SK-N-SH (cell line): ENCODE measurements around the gene EIF4G1. TPM values are rescaled to one million over a fixed set of nuclear protein-coding genes. Genes with fewer than 3 reads are reported as not detected.

Source experiments
- CTCF ChIA-PET: fragments of 300-600, 350-600 bp; formaldehyde crosslinking; extraction: SDS; loops from one replicate; lab custom pipeline; 2021; lab: Yijun Ruan, JAX
- POLR2A ChIA-PET: fragments of 350-600 bp; sonication (Branson Sonifier 250); formaldehyde crosslinking; extraction: SDS; loops from one replicate; lab custom pipeline; 2020; ENCODE audit warnings: antibody characterized with exemption, inconsistent platforms; lab: Yijun Ruan, JAX
- DNase-seq: peaks from one replicate; pipeline ENCODE4 v3.0.0; 2012
- H2AFZ ChIP-seq: fragments of 200-600 bp; sonication (generic); 2 replicates; pipeline ENCODE4 v1.8.1; 2016; ENCODE audit warnings: antibody characterized with exemption, mild to moderate bottlenecking, low read depth
- H3F3A ChIP-seq: fragments of 200-600 bp; sonication (generic); replicated peaks from 2 replicates; pipeline ENCODE3; 2016; ENCODE audit warnings: antibody characterized with exemption, mild to moderate bottlenecking; ENCODE audit not compliant: insufficient read depth
- H3K27ac ChIP-seq, 2 experiments: fragments of 200-500 bp in 1 of 2; fragments of 200-600 bp in 1 of 2; sonication (Bioruptor generic) in 1 of 2; sonication (generic), shearing (Covaris generic) in 1 of 2; 2 replicates each; pipeline versions ENCODE4 v1.5.1 to v1.6.1; 2014 to 2016; ENCODE audit warnings: low read depth in 2 of 2, inconsistent platforms in 1 of 2, low read length in 1 of 2, mild to moderate bottlenecking in 1 of 2, mixed read lengths in 1 of 2
- H3K27me3 ChIP-seq: fragments of 200-600 bp; sonication (generic), shearing (Covaris generic); 2 replicates; pipeline ENCODE4 v1.6.1; 2016; ENCODE audit warnings: mixed run types; ENCODE audit not compliant: insufficient read depth
- H3K36me3 ChIP-seq, 2 experiments: fragments of 200-500 bp in 1 of 2; fragments of 200-600 bp in 1 of 2; sonication (Bioruptor generic) in 1 of 2; sonication (generic) in 1 of 2; replicated peaks in 1 of 2; 2 replicates each; pipeline versions ENCODE3 to v1.5.1; 2014 to 2016; ENCODE audit warnings: low read length in 1 of 2, mild to moderate bottlenecking in 1 of 2; ENCODE audit not compliant: insufficient read depth in 2 of 2, control insufficient read depth in 1 of 2
- H3K4me1 ChIP-seq, 2 experiments: fragments of 200-500 bp in 1 of 2; fragments of 200-600 bp in 1 of 2; sonication (Bioruptor generic) in 1 of 2; sonication (generic), shearing (Covaris generic) in 1 of 2; 2 replicates each; pipeline versions ENCODE4 v1.5.1 to v1.6.1; 2014 to 2016; ENCODE audit warnings: low read depth in 1 of 2, low read length in 1 of 2, mixed run types in 1 of 2; ENCODE audit not compliant: insufficient read depth in 2 of 2, control insufficient read depth in 1 of 2
- H3K4me2 ChIP-seq: fragments of 200-600 bp; sonication (generic), shearing (Covaris generic); 2 replicates; pipeline ENCODE4 v1.6.1; 2017; ENCODE audit warnings: mixed run types
- H3K4me3 ChIP-seq, 2 experiments: fragments of 200-500 bp in 1 of 2; fragments of 200-600 bp in 1 of 2; sonication (Bioruptor generic) in 1 of 2; sonication (generic), shearing (Covaris generic) in 1 of 2; 2 replicates each; pipeline versions ENCODE4 v1.5.1 to v1.8.1; 2014 to 2016; ENCODE audit warnings: low read depth in 2 of 2, inconsistent platforms in 1 of 2, low read length in 1 of 2, mild to moderate bottlenecking in 1 of 2, mixed read lengths in 1 of 2, moderate library complexity in 1 of 2
- H3K79me2 ChIP-seq: fragments of 200-600 bp; sonication (generic); 2 replicates; pipeline ENCODE4 v1.8.1; 2017; ENCODE audit warnings: mild to moderate bottlenecking; ENCODE audit not compliant: insufficient read depth
- H3K9ac ChIP-seq: fragments of 200-600 bp; sonication (generic); 2 replicates; pipeline ENCODE4 v1.6.1; 2017; ENCODE audit warnings: mixed run types
- H3K9me2 ChIP-seq: fragments of 200-600 bp; sonication (generic); 2 replicates; pipeline ENCODE4 v1.6.1; 2017; ENCODE audit warnings: mixed run types
- H3K9me3 ChIP-seq: fragments of 200-600 bp; sonication (generic); 2 replicates; pipeline ENCODE4 v1.6.1; 2017; ENCODE audit warnings: mixed run types, mild to moderate bottlenecking, moderate library complexity
- H4K20me1 ChIP-seq: fragments of 200-600 bp; sonication (generic); 2 replicates; pipeline ENCODE4 v1.6.1; 2017; ENCODE audit warnings: mild to moderate bottlenecking, mixed run types; ENCODE audit not compliant: insufficient read depth
- ELF1 ChIP-seq: IDR thresholded peaks from 2 replicates; pipeline ENCODE4 v1.4.0; 2012
- EP300 ChIP-seq, 2 experiments: IDR thresholded peaks; 2 replicates each; pipeline versions ENCODE4 v1.4.0 to v1.6.1; 2012; ENCODE audit warnings: borderline replicate concordance in 1 of 2, low read depth in 1 of 2, low read length in 1 of 2
- FOXM1 ChIP-seq: IDR thresholded peaks from 2 replicates; pipeline ENCODE4 v1.4.0; 2012; ENCODE audit warnings: low read depth, mild to moderate bottlenecking
- GABPA ChIP-seq: IDR thresholded peaks from 2 replicates; pipeline ENCODE4 v1.4.0; 2012; ENCODE audit warnings: low read depth, mild to moderate bottlenecking
- GATA2 ChIP-seq: sonication (generic); formaldehyde crosslinking; IDR thresholded peaks from 2 replicates; pipeline ENCODE4 v1.5.0; 2020; ENCODE audit warnings: mild to moderate bottlenecking, missing genetic modification reagents
- JUND ChIP-seq: IDR thresholded peaks from 2 replicates; pipeline ENCODE4 v1.4.0; 2012
- MEF2A ChIP-seq: IDR thresholded peaks from 2 replicates; pipeline ENCODE4 v1.4.0; 2012; ENCODE audit warnings: low read depth, borderline replicate concordance
- MXI1 ChIP-seq: IDR thresholded peaks from 2 replicates; pipeline ENCODE4 v1.6.1; 2012; ENCODE audit warnings: mild to moderate bottlenecking, low read depth, low read length, improper control_type of control experiment
- NRF1 ChIP-seq: IDR thresholded peaks from 2 replicates; pipeline ENCODE4 v1.6.1; 2012; ENCODE audit warnings: low read depth, mild to moderate bottlenecking, low read length
- RCOR1 ChIP-seq: fragments of 150-350 bp; IDR thresholded peaks from 2 replicates; pipeline ENCODE4 v1.6.1; 2017; ENCODE audit warnings: antibody characterized with exemption, low read length
- RFX5 ChIP-seq: IDR thresholded peaks from 2 replicates; pipeline ENCODE4 v1.6.1; 2012; ENCODE audit warnings: mild to moderate bottlenecking, improper control_type of control experiment, low read length
- RXRA ChIP-seq: IDR thresholded peaks from 2 replicates; pipeline ENCODE4 v1.4.0; 2012; ENCODE audit warnings: low read depth, mild to moderate bottlenecking, borderline replicate concordance
- SIN3A ChIP-seq: IDR thresholded peaks from 2 replicates; pipeline ENCODE4 v1.6.1; 2012; ENCODE audit warnings: low read depth, mild to moderate bottlenecking, low read length, moderate library complexity, borderline replicate concordance
- WGBS: methylation state at CpG from one replicate; pipeline ENCODE4 v1.1.6; 2017; ENCODE audit warnings: low lambda C conversion rate; 5-methylcytosine and 5-hydroxymethylcytosine counted together
- polyA plus RNA-seq, 3 experiments: library from polyadenylated mRNA; depleted of rRNA; stranded (reverse); fragments of >200 nt; gene quantifications; 2 replicates each; pipeline ENCODE4 v1.2.3, GENCODE V29; 2012
- TF ChIP-seq, protein P1 (sequence below): IDR thresholded peaks from 2 replicates; pipeline ENCODE4 v1.6.1; 2012; ENCODE audit warnings: mild to moderate bottlenecking, low read depth, low read length, moderate library complexity
- TF ChIP-seq, protein P2 (sequence below): fragments of 150-350 bp; IDR thresholded peaks from 2 replicates; pipeline ENCODE4 v1.6.1; 2017; ENCODE audit warnings: antibody characterized with exemption, low read length, low read depth, borderline replicate concordance
- TF ChIP-seq, protein P3 (sequence below): IDR thresholded peaks from 2 replicates; pipeline ENCODE4 v1.4.0; 2012; ENCODE audit warnings: low read depth, borderline replicate concordance
- TF ChIP-seq, protein P4 (sequence below): IDR thresholded peaks from 2 replicates; pipeline ENCODE4 v1.4.0; 2012; ENCODE audit warnings: low read depth

Gene EIF4G1
- polyA plus RNA-seq, 1 of the 3 experiments (the other 2 are of a cell fraction) = 262 TPM

DNA sequence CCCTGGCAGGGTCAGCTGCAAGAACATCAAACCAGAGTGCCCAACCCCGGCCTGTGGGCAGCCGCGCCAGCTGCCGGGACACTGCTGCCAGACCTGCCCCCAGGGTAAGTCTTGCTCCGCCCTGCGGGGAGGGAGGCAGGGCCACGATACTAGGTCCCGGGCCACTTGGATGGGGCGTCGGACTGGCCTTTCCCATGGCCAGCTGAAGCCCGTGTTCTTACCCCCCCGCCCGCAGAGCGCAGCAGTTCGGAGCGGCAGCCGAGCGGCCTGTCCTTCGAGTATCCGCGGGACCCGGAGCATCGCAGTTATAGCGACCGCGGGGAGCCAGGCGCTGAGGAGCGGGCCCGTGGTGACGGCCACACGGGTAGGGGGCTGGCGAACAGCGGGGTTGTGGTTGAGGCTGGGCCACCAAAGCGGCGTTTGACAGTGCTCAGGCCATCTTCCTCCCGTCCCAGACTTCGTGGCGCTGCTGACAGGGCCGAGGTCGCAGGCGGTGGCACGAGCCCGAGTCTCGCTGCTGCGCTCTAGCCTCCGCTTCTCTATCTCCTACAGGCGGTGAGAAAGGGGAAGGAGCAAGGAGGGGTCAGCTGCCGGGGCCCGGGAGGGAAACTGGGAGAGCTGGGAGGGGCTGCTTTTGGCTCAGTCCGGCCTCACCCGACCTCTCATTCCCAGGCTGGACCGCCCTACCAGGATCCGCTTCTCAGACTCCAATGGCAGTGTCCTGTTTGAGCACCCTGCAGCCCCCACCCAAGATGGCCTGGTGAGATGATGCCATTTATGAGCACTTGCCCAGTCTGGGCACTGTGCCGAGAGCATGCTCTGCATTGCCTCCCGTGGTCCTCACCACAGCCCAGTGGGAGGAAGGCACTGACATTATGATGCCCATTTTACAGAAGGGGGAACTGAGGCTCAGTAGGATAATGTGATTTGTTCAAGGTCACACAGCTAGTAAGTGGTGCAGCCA, 67.1 kb downstream of the EIF4G1 start:
- 81% methylated on average over 24 of the region's 55 CpGs for WGBS
- Histone ChIP-seq H3K4me3 (no peak overlapping the region), H3F3A (peaks cover 4% of the 10 kb centered on the region), H3K9me2 (no peaks in the 10 kb centered on the region), H2AFZ (no peak overlapping the region), H4K20me1 (no peaks in the 10 kb centered on the region), H3K4me1 (peaks cover 0 to 12% of the 10 kb centered on the region in 2 experiments; a peak in 1 of 4 replicates), H3K36me3 (no peaks in the 10 kb centered on the region), H3K27ac (no peak overlapping the region), H3K27me3 (peaks cover 7% of the 10 kb centered on the region; the same call in 1 of the 2 replicates), H3K9me3 (no peaks in the 10 kb centered on the region), H3K4me2 (no peak overlapping the region), H3K9ac (no peak overlapping the region), H3K79me2 (no peaks in the 10 kb centered on the region)
- ChIA-PET POLR2A (interaction anchor here (0.6 kb wide), 1 partner anchor 18 kb away, joined by 3 read pairs; no protein-coding TSS in a partner anchor), CTCF (interaction anchor here (0.6 to 3.4 kb wide), 7 partner anchors 9 to 161 kb away, joined by 3 to 26 read pairs (median 7); no protein-coding TSS in a partner anchor)
- TF ChIP-seq ELF1 (no peak), NRF1 (no peak), MXI1 (no peak), JUND (no peak), EP300 (IDR thresholded peaks at IDR 0.05; ENCODE audit: borderline replicate concordance in 1 of 2, low read depth in 1 of 2, low read length in 1 of 2) (no peak)
- TF ChIP-seq, protein P1, sequence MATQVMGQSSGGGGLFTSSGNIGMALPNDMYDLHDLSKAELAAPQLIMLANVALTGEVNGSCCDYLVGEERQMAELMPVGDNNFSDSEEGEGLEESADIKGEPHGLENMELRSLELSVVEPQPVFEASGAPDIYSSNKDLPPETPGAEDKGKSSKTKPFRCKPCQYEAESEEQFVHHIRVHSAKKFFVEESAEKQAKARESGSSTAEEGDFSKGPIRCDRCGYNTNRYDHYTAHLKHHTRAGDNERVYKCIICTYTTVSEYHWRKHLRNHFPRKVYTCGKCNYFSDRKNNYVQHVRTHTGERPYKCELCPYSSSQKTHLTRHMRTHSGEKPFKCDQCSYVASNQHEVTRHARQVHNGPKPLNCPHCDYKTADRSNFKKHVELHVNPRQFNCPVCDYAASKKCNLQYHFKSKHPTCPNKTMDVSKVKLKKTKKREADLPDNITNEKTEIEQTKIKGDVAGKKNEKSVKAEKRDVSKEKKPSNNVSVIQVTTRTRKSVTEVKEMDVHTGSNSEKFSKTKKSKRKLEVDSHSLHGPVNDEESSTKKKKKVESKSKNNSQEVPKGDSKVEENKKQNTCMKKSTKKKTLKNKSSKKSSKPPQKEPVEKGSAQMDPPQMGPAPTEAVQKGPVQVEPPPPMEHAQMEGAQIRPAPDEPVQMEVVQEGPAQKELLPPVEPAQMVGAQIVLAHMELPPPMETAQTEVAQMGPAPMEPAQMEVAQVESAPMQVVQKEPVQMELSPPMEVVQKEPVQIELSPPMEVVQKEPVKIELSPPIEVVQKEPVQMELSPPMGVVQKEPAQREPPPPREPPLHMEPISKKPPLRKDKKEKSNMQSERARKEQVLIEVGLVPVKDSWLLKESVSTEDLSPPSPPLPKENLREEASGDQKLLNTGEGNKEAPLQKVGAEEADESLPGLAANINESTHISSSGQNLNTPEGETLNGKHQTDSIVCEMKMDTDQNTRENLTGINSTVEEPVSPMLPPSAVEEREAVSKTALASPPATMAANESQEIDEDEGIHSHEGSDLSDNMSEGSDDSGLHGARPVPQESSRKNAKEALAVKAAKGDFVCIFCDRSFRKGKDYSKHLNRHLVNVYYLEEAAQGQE = no peak
- DNase-seq = peak; percentile 57

DNA sequence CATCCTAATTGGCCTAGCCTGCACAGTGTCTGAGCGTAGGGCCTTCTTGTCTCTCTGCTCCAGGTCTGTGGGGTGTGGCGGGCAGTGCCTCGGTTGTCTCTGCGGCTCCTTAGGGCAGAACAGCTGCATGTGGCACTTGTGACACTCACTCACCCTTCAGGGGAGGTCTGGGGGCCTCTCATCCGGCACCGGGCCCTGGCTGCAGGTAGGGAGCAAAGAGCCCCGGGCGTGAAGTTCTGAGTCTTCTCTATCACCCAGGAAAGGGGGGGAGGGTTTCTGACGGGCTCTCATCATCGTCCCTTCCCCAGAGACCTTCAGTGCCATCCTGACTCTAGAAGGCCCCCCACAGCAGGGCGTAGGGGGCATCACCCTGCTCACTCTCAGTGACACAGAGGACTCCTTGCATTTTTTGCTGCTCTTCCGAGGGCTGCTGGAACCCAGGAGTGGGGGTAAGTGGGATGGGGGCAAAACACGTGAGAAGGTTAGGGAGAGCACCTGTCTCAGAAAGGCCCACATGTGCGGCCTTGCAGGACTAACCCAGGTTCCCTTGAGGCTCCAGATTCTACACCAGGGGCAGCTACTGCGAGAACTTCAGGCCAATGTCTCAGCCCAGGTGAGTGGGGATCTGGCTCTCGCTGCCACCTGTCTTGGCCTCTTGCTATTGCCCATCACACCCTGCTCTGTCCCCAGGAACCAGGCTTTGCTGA, 68.1 kb downstream of the EIF4G1 start:
- Histone ChIP-seq H3K9ac (no peak overlapping the region), H3K27ac (no peak overlapping the region), H3K4me3 (no peak overlapping the region), H4K20me1 (no peaks in the 10 kb centered on the region), H3K9me2 (no peaks in the 10 kb centered on the region), H3K9me3 (no peaks in the 10 kb centered on the region), H3K36me3 (no peaks in the 10 kb centered on the region), H3K27me3 (peaks cover 7% of the 10 kb centered on the region; the same call in 1 of the 2 replicates), H3K4me2 (no peak overlapping the region), H3K4me1 (peaks cover 0 to 12% of the 10 kb centered on the region in 2 experiments; a peak in 1 of 4 replicates), H2AFZ (no peak overlapping the region), H3K79me2 (no peaks in the 10 kb centered on the region), H3F3A (peaks cover 4% of the 10 kb centered on the region)
- WGBS = 86% methylated on average over 10 of the region's 16 CpGs
- ChIA-PET POLR2A (interaction anchor here (1.3 kb wide), 1 partner anchor 10 kb away, joined by 3 read pairs; no protein-coding TSS in a partner anchor), CTCF (interaction anchor here (0.6 to 3.8 kb wide), 5 partner anchors 10 to 131 kb away, joined by 3 to 26 read pairs (median 8); no protein-coding TSS in a partner anchor)
- DNase-seq = no peak
- TF ChIP-seq MEF2A (no peak), SIN3A (no peak), NRF1 (no peak), FOXM1 (no peak), MXI1 (no peak), GATA2 (no peak), RXRA (no peak), RCOR1 (no peak), GABPA (no peak), EP300 (IDR thresholded peaks at IDR 0.05; ENCODE audit: borderline replicate concordance in 1 of 2, low read depth in 1 of 2, low read length in 1 of 2) (no peak), RFX5 (no peak)
- TF ChIP-seq, protein P2, sequence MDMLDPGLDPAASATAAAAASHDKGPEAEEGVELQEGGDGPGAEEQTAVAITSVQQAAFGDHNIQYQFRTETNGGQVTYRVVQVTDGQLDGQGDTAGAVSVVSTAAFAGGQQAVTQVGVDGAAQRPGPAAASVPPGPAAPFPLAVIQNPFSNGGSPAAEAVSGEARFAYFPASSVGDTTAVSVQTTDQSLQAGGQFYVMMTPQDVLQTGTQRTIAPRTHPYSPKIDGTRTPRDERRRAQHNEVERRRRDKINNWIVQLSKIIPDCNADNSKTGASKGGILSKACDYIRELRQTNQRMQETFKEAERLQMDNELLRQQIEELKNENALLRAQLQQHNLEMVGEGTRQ = no peak
- TF ChIP-seq, protein P3, sequence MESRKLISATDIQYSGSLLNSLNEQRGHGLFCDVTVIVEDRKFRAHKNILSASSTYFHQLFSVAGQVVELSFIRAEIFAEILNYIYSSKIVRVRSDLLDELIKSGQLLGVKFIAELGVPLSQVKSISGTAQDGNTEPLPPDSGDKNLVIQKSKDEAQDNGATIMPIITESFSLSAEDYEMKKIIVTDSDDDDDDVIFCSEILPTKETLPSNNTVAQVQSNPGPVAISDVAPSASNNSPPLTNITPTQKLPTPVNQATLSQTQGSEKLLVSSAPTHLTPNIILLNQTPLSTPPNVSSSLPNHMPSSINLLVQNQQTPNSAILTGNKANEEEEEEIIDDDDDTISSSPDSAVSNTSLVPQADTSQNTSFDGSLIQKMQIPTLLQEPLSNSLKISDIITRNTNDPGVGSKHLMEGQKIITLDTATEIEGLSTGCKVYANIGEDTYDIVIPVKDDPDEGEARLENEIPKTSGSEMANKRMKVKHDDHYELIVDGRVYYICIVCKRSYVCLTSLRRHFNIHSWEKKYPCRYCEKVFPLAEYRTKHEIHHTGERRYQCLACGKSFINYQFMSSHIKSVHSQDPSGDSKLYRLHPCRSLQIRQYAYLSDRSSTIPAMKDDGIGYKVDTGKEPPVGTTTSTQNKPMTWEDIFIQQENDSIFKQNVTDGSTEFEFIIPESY = no peak
- TF ChIP-seq, protein P4, sequence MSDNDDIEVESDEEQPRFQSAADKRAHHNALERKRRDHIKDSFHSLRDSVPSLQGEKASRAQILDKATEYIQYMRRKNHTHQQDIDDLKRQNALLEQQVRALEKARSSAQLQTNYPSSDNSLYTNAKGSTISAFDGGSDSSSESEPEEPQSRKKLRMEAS = no peak
